GM21367 (cell line): ENCODE results near the gene PGBD5.
"Not testable (repeated sequence)": the region's sequence is repeated elsewhere in the genome, so short reads cannot be mapped to it uniquely, and the experiment has no call there.

ENCODE experiments used
- ATAC-seq: cut with Tn5 transposase; IDR thresholded peaks from one replicate; pipeline ENCODE4 v1.9.1; 2021; ENCODE audit not compliant: unreplicated experiment

Gene PGBD5

GRCh38 chr1:230426246-230427093, at the start of gene PGBD5:
TSS of gene PGBD5 (minus strand) at chr1:230426332. CDS start at chr1:230425928, 404 bp downstream.
- ATAC-seq, result peak; percentile 86

- ATAC-seq, result not testable (repeated sequence)
Observed at GRCh38 chr1:230474924-230475323, 48.8 kb upstream of the PGBD5 start.

- ATAC-seq, result not testable (repeated sequence)
Observed at GRCh38 chr1:230470750-230471149, 44.6 kb upstream of the PGBD5 start.

- no peak for ATAC-seq
Observed at GRCh38 chr1:230469271-230469670, 43.1 kb upstream of the PGBD5 start.

- no peak for ATAC-seq
Observed at GRCh38 chr1:230465691-230466090, 39.6 kb upstream of the PGBD5 start.

- no peak for ATAC-seq
Observed at GRCh38 chr1:230464671-230465070, 38.5 kb upstream of the PGBD5 start.

GRCh38 chr1:230463760-230464159, 37.6 kb upstream of the PGBD5 start:
- ATAC-seq, result no peak

- no peak for ATAC-seq
Observed at GRCh38 chr1:230463326-230463725, 37.2 kb upstream of the PGBD5 start.

GRCh38 chr1:230459465-230459864, 33.3 kb upstream of the PGBD5 start:
- ATAC-seq, result no peak

- ATAC-seq, result no peak
Observed at GRCh38 chr1:230458509-230458908, 32.4 kb upstream of the PGBD5 start.

GRCh38 chr1:230456478-230456877, 30.3 kb upstream of the PGBD5 start:
- ATAC-seq, result no peak

GRCh38 chr1:230455291-230455690, 29.2 kb upstream of the PGBD5 start:
- no peak for ATAC-seq

- no peak for ATAC-seq
Observed at GRCh38 chr1:230453377-230453776, 27.2 kb upstream of the PGBD5 start.

GRCh38 chr1:230441183-230442029, 15.3 kb upstream of the PGBD5 start:
- ATAC-seq, result no peak

- no peak for ATAC-seq
Observed at GRCh38 chr1:230435108-230435507, 9.0 kb upstream of the PGBD5 start.

- no peak for ATAC-seq
Observed at GRCh38 chr1:230431527-230431926, 5.4 kb upstream of the PGBD5 start.

GRCh38 chr1:230430499-230430898, 4.4 kb upstream of the PGBD5 start:
- no peak for ATAC-seq

- ATAC-seq, result no peak
Observed at GRCh38 chr1:230429067-230429735, 3.1 kb upstream of the PGBD5 start.

- ATAC-seq, result no peak
Observed at GRCh38 chr1:230427981-230428380, 1.8 kb upstream of the PGBD5 start.

GRCh38 chr1:230427094-230427876, 1.2 kb upstream of the PGBD5 start:
- ATAC-seq, result no peak
